ENCODE data around the gene ARMCX2.

The ARMCX2 gene

GRCh38 chrX:101659601-101660063, at the start of gene ARMCX2:
TSS of gene ARMCX2 (minus strand) at chrX:101659850. CDS start at chrX:101657588, 2,262 bp downstream.
- peaks cover 7% of the 10 kb centered on the region for H3K27me3 ChIP-seq (ENCODE audit: insufficient read depth, low read length, poor library complexity, severe bottlenecking)
- peak within 1 kb of the TSS; percentile 80 for H3K4me3 ChIP-seq (ENCODE audit: low read length, poor library complexity, severe bottlenecking)
- no peaks in the 10 kb centered on the region for H3K9me3 ChIP-seq (ENCODE audit: insufficient read depth, low read depth, low read length)
- H4K20me1 ChIP-seq (ENCODE audit: insufficient read depth, low read length, poor library complexity, severe bottlenecking) = no peaks in the 10 kb centered on the region
- H3K4me2 ChIP-seq (ENCODE audit: low read depth, low read length, poor library complexity, severe bottlenecking) = peak within 1 kb of the TSS; percentile 73
- no peaks in the 10 kb centered on the region for H3K4me1 ChIP-seq (ENCODE audit: insufficient read depth, low read length, poor library complexity, severe bottlenecking)
- H3K79me2 ChIP-seq (ENCODE audit: insufficient read depth, low read length) = no peaks in the 10 kb centered on the region
- H3F3A ChIP-seq (ENCODE audit: low read depth) = no peaks in the 10 kb centered on the region
- peak within 1 kb of the TSS; percentile 70 for H3K9ac ChIP-seq (ENCODE audit: low read depth, low read length, poor library complexity, severe bottlenecking)
- no peak for TF ChIP-seq CTCF (conservative IDR thresholded peaks at IDR 0.05; ENCODE audit: low read length)
- no peak for TF ChIP-seq EZH2phosphoT487 (IDR thresholded peaks at IDR 0.05; ENCODE audit: borderline replicate concordance)
- no peaks in the 10 kb centered on the region for H3K9me2 ChIP-seq (replicated peaks; ENCODE audit: low read depth, low read length)
- H3K36me3 ChIP-seq (ENCODE audit: insufficient read depth, low read length) = no peaks in the 10 kb centered on the region
- peak within 1 kb of the TSS; percentile 93 for H2AFZ ChIP-seq (ENCODE audit: low read length)

GRCh38 chrX:101709384-101709783, 49.7 kb upstream of the ARMCX2 start:
- H3K4me2 ChIP-seq (ENCODE audit: low read depth, low read length, poor library complexity, severe bottlenecking) = no peak overlapping the region

DNA sequence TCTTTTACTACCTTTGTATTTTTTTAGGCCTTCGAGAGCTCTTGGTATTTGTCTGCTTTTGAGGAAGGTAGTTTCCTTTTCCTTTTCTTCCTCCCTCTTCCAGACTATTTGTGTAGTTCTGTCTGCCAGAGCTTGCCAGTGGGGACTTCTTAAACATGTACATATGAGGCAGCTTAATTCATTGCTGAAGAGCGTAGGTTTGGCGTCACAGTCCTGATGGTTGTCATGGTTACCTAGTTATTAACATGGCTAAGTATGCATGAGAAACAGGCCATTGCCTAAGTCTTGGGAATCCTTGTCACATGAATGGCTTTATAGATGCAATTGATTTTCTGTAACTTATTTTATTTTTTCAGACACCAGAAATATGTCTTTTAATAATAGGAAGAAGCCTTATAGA, 48.5 kb upstream of the ARMCX2 start:
- no peak overlapping the region for H2AFZ ChIP-seq (ENCODE audit: low read length)
- no peaks in the 10 kb centered on the region for H3K4me1 ChIP-seq (ENCODE audit: insufficient read depth, low read length, poor library complexity, severe bottlenecking)
- H4K20me1 ChIP-seq (ENCODE audit: insufficient read depth, low read length, poor library complexity, severe bottlenecking) = no peaks in the 10 kb centered on the region
- H3K9me3 ChIP-seq (ENCODE audit: insufficient read depth, low read depth, low read length) = no peaks in the 10 kb centered on the region
- no peak overlapping the region for H3K4me3 ChIP-seq (ENCODE audit: low read length, poor library complexity, severe bottlenecking)
- no peaks in the 10 kb centered on the region for H3F3A ChIP-seq (ENCODE audit: low read depth)
- no peaks in the 10 kb centered on the region for H3K79me2 ChIP-seq (ENCODE audit: insufficient read depth, low read length)
- no peak overlapping the region for H3K9ac ChIP-seq (ENCODE audit: low read depth, low read length, poor library complexity, severe bottlenecking)
- no peaks in the 10 kb centered on the region for H3K36me3 ChIP-seq (ENCODE audit: insufficient read depth, low read length)
- no peak for TF ChIP-seq CTCF (conservative IDR thresholded peaks at IDR 0.05; ENCODE audit: low read length)
- TF ChIP-seq EZH2phosphoT487 (IDR thresholded peaks at IDR 0.05; ENCODE audit: borderline replicate concordance) = no peak
- no peaks in the 10 kb centered on the region for H3K9me2 ChIP-seq (replicated peaks; ENCODE audit: low read depth, low read length)
- H3K4me2 ChIP-seq (ENCODE audit: low read depth, low read length, poor library complexity, severe bottlenecking) = no peak overlapping the region
- H3K27me3 ChIP-seq (ENCODE audit: insufficient read depth, low read length, poor library complexity, severe bottlenecking) = no peaks in the 10 kb centered on the region

More at GRCh38 chrX:101709384-101709783, 49.7 kb upstream of the ARMCX2 start:
- Histone ChIP-seq H3K4me3 (ENCODE audit: low read length, poor library complexity, severe bottlenecking) (no peak overlapping the region), H2AFZ (ENCODE audit: low read length) (no peak overlapping the region), H4K20me1 (ENCODE audit: insufficient read depth, low read length, poor library complexity, severe bottlenecking) (no peaks in the 10 kb centered on the region), H3K79me2 (ENCODE audit: insufficient read depth, low read length) (no peaks in the 10 kb centered on the region), H3F3A (ENCODE audit: low read depth) (no peaks in the 10 kb centered on the region), H3K9ac (ENCODE audit: low read depth, low read length, poor library complexity, severe bottlenecking) (no peak overlapping the region), H3K27me3 (ENCODE audit: insufficient read depth, low read length, poor library complexity, severe bottlenecking) (no peaks in the 10 kb centered on the region), H3K9me2 (replicated peaks; ENCODE audit: low read depth, low read length) (no peaks in the 10 kb centered on the region), H3K4me1 (ENCODE audit: insufficient read depth, low read length, poor library complexity, severe bottlenecking) (no peaks in the 10 kb centered on the region), H3K9me3 (ENCODE audit: insufficient read depth, low read depth, low read length) (no peaks in the 10 kb centered on the region), H3K36me3 (ENCODE audit: insufficient read depth, low read length) (no peaks in the 10 kb centered on the region)
- no peak for TF ChIP-seq CTCF (conservative IDR thresholded peaks at IDR 0.05; ENCODE audit: low read length)
- no peak for TF ChIP-seq EZH2phosphoT487 (IDR thresholded peaks at IDR 0.05; ENCODE audit: borderline replicate concordance)

Data from Loucy (cell line).